ENCODE measurements around the gene URB1. TPM values are rescaled to one million over a fixed set of nuclear protein-coding genes. Genes with fewer than 3 reads are reported as not detected.
A peak's percentile ranks its signal among the peaks of the same experiment; 100 is the strongest.

Gene URB1
- total and polyA plus RNA-seq, 11 donors, result 4.6 to 26.0 (median 11.1) TPM

GRCh38 chr21:32306021-32306780, 86.6 kb downstream of the URB1 start:
- Histone ChIP-seq H3K4me1 (peaks cover 0 to 5% (median 0%) of the 10 kb centered on the region in 12 donors), H3K9me3 (no peaks in the 10 kb centered on the region), H3K27me3 (no peaks in the 10 kb centered on the region), H3K27ac (peak overlapping the region in 1 of 12 donors; percentile 1), H3K4me3 (no peak overlapping the region), H3K36me3 (peaks cover 0 to 13% (median 0%) of the 10 kb centered on the region in 9 donors)
- WGBS, 4 donors, result 50 to 63% (median 58%) methylated on average over 17 to 22 of the region's 22 CpGs
- intact Hi-C loops (cut with DNase I), result no loop called here
- DNase-seq, result no peak
- no peak for TF ChIP-seq POLR2A (IDR thresholded peaks at IDR 0.05)
- TF ChIP-seq, protein P1, sequence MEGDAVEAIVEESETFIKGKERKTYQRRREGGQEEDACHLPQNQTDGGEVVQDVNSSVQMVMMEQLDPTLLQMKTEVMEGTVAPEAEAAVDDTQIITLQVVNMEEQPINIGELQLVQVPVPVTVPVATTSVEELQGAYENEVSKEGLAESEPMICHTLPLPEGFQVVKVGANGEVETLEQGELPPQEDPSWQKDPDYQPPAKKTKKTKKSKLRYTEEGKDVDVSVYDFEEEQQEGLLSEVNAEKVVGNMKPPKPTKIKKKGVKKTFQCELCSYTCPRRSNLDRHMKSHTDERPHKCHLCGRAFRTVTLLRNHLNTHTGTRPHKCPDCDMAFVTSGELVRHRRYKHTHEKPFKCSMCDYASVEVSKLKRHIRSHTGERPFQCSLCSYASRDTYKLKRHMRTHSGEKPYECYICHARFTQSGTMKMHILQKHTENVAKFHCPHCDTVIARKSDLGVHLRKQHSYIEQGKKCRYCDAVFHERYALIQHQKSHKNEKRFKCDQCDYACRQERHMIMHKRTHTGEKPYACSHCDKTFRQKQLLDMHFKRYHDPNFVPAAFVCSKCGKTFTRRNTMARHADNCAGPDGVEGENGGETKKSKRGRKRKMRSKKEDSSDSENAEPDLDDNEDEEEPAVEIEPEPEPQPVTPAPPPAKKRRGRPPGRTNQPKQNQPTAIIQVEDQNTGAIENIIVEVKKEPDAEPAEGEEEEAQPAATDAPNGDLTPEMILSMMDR (IDR thresholded peaks at IDR 0.05), result peak in 11 of 12 donors; percentile 15 to 56 (median 28)
- ATAC-seq, result peak in 3 of 4 donors; percentile 26 to 52 (median 50)

DNA sequence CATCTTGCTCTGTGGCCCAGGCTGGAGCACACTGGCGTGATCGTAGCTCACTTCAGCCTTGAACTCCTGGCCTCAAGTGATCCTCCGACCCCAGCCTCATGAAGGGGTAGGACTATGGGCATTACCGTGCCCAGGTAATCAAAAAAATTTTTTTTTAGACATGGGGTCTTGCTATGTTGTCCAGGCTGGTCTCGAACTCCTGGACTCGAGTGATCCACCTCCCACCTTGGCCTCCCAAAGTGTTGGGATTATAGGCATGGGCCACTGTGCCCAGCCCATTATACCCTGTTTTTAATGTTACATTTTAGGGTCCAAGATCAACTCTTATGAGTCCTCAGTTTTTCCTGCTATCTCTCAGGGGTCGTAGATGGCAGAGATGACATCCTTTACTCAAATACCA, 87.8 kb downstream of the URB1 start:
- intact Hi-C loops (cut with DNase I), result no loop called here
- ATAC-seq (no peak), DNase-seq (no peak)
- Histone ChIP-seq H3K4me1 (peaks cover 0 to 5% (median 0%) of the 10 kb centered on the region in 12 donors), H3K27ac (no peak overlapping the region), H3K36me3 (peaks cover 0 to 7% (median 0%) of the 10 kb centered on the region in 9 donors), H3K4me3 (no peak overlapping the region), H3K9me3 (no peaks in the 10 kb centered on the region), H3K27me3 (no peaks in the 10 kb centered on the region)
- WGBS, 4 donors, result 95 to 97% (median 97%) methylated on average over 7 of the region's 7 CpGs
- TF ChIP-seq, protein P1 (IDR thresholded peaks at IDR 0.05), result no peak
- no peak for TF ChIP-seq POLR2A (IDR thresholded peaks at IDR 0.05)

GRCh38 chr21:32303385-32303784, 89.4 kb downstream of the URB1 start:
- intact Hi-C loops (cut with DNase I), result no loop called here
- H3K36me3 ChIP-seq, result peaks cover 0 to 5% (median 0%) of the 10 kb centered on the region in 9 donors

GRCh38 chr21:32302560-32302959, 90.3 kb downstream of the URB1 start:
- intact Hi-C loops (cut with DNase I), result no loop called here
- TF ChIP-seq, protein P1 (IDR thresholded peaks at IDR 0.05), result no peak
- TF ChIP-seq POLR2A (IDR thresholded peaks at IDR 0.05), result no peak
- WGBS, 4 donors, result 91 to 97% (median 95%) methylated on average over 6 of the region's 6 CpGs

More at GRCh38 chr21:32303385-32303784, 89.4 kb downstream of the URB1 start:
- Histone ChIP-seq H3K9me3 (no peaks in the 10 kb centered on the region), H3K27me3 (no peaks in the 10 kb centered on the region), H3K4me3 (no peak overlapping the region), H3K27ac (no peak overlapping the region), H3K4me1 (peaks cover 0 to 5% (median 0%) of the 10 kb centered on the region in 12 donors)
- WGBS, 4 donors, result 96 to 100% (median 97%) methylated on average over 1 of the region's 1 CpG
- DNase-seq, result no peak
- no peak for ATAC-seq
- TF ChIP-seq, protein P1 (IDR thresholded peaks at IDR 0.05), result no peak
- no peak for TF ChIP-seq POLR2A (IDR thresholded peaks at IDR 0.05)

More at GRCh38 chr21:32302560-32302959, 90.3 kb downstream of the URB1 start:
- H3K27ac ChIP-seq, result no peak overlapping the region
- ATAC-seq (no peak), DNase-seq (no peak)
- no peaks in the 10 kb centered on the region for H3K36me3 ChIP-seq
- no peaks in the 10 kb centered on the region for H3K27me3 ChIP-seq
- peaks cover 0 to 5% (median 0%) of the 10 kb centered on the region in 12 donors for H3K4me1 ChIP-seq
- H3K9me3 ChIP-seq, result no peaks in the 10 kb centered on the region
- no peak overlapping the region for H3K4me3 ChIP-seq

Measured in heart left ventricle (tissue), 16 donors.